DMS79 (cell line): ENCODE data around the gene MID1.

ENCODE experiments used
- DNase-seq: peaks from one replicate; lab custom pipeline; 2025; lab: John Stamatoyannopoulos, UW

MID1 gene

DNA sequence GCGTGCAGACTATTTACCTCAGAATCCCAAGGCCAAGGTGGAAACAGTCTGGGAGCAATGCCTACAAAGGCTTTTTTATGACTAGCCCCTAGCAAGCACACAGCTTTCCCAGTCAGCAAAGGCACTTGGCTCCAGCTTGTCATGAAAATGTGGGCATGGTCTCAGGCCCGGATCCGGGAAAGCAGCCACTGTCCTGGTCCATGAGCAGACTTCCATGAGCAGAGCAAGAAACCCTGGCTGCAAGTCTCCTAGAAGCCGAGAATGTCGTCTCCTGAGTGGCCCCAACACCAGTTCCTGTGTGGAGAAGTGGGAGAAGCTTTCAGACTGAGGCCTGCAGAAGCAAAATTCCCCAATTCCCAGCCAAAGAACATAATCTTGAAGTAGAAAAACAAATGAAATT lies 190.5 kb downstream of the MID1 start:
- no peak for DNase-seq

DNA sequence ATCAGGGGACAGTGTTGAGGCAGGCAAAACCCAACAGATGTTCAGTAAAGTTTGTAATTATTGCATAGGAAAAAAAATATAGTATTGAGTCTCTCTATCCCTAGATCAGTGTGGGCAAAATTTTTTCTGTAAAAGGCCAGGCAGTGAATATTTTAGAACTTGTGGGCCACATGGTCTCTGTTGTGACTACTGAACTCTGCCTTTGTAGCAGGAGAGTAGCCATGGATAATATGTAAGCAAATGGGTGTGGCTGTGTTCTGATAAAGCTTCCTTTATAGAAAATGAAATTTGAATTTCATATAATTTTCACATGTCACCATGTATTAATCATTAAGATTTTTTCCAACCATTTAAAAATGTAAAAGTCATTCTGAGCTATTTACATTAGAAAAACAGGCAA lies 193.1 kb downstream of the MID1 start:
- DNase-seq: no peak

DNA sequence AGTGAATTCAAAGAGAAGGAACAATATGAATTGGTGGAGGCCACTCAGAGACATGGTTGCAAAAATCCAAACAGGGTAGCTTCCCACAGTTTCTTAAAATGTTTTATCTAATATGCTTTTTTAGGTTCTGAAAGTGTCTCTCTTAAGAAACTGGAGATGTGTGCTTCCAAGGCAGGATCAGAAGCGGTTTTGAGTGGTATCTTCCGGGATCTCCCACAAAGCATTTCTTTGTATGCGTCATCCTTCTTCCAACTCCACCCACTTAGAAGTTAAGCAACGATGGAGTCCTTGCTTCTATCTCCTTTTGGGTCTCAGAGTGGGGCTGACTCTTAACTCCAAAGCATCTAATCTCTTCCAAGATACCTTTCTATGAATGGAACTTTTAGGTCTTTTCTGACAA lies 196.7 kb downstream of the MID1 start:
- DNase-seq: no peak

DNA sequence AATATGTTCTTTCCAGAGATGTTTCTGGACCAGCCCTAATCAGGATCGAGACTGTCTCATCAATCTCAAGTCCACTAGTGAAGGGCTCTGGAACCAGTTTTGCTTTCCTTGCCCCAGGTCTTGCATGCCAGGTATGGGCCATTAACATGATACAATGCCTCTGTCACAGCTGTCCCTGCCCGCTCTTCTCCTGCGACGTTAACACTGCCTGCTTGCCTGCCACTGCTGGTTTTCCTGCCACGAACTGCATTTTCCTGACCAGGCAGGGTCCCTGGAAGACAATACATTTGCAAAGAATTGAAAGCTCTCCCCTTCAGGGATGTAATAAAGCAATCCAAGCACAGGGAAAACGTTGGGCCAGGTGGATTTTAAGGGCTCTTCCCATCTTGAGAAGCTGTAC lies 200.3 kb downstream of the MID1 start:
- DNase-seq: no peak

DNA sequence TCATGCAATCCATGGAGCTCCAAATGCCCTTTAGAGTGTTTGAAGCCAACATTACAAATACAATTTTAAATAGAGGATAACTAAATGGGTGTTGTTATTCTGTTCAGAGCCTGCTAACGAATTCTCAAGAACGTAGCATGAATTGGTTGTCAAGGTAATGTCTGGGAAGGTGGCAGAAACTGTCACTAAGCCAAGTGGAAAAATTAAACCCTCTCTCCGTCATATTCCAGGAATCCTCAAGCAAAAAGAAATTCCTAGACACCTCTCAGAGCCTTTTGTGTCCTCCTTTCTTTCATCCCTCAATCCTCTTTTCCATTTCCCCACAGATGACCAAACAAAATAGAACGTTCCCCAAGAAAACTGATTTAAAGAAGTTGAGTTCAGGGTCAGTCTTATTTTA lies 204.0 kb downstream of the MID1 start:
- DNase-seq: no peak

DNA sequence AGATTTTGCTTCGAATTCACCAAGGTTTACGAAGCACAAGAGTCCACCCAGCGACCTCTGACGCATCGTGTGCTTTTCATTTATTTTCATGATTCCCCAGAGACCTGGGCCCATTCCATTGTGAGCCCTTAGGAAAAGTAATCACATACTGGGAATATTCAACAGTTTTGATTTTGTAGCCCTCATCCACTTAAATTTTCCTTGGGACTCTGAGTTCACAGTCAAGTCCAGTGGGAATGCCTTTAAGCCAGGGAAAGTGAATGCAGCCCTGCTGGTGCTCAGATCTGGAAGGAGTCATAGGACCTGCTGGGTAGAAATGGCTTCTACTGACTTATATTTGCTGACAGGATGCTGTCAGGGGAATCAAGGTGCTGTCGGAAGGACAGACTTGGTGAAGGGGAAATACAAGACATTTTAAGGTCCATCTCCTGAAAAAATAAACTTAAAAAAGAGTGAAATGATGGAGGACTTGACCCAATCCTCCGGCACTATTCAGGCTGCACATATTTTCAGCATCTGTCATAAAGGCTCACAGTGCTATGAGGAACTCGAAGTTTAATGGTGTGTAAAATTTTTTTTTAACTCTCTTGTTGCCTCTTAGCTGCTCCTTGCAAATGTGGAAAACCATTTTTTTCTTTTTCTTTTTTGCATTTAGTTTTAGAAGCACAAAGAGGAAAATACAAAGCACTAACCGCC lies 204.9 kb downstream of the MID1 start:
- DNase-seq: no peak

DNA sequence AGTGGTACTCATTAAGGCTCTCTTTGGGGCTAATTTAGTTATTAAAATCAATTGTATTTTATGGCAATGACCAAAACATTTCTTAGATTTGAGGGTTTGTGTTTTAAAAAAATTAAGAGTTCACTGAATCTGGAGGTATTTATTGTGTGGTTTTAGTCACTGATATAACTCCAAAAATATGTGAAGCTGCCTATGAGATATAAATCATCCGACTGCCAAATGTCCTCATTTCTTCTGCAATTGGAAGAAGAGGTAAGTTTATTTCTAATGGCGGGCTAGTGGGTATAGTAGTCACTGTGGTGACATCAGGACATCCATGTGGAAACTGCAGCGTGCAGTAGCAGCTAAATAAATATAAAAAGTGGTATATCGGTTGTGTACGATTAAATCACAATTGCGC lies 205.5 kb downstream of the MID1 start:
- no peak for DNase-seq

DNA sequence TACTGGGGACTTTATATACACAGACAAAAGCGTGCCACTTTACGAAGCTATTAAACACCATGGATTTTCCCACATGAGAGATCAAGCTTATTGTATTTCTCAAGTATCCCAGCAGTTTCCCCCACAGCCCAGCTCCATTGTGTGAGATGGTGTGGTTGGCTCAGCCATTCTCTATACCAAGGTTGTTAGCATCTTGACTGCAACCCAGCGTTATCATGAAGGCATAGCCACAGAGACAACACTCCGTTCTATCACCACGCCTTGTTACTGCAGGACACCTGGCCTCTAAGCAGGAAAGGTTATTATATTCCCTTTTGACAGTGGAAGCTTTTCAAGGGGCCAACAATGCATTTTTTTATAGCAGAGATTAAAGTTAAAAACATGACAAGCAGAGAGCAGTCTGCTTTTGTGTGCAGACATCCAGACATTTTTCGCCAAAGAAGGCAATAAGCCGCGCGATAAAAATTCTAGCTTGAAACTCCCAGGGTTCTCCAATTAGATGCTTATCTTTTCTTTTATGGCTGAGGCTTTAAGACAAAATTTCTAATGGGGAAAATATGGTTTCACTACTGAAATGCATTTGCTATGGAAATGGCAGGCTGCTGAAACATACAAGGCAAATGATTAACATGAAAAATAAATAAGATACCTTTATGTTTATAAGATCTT lies 206.1 kb downstream of the MID1 start:
- no peak for DNase-seq

DNA sequence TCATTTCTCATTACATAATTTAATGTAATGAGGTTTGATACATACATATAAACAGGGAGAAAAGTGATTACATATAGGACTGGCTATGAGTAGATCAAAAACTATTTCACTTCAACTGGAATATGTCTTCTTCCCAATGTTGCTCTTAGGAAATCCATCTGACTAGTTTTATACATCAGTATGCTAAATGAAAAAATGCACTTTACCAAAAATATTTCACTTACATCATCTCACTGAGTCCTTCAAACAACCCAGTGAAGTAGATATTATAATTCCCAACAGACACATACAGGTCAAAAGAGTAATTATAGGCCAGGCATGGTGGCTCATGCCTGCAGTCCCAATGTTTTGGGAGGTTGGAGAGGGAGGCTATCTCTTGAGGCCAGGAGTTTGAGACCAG lies 215.9 kb downstream of the MID1 start:
- DNase-seq: no peak

DNA sequence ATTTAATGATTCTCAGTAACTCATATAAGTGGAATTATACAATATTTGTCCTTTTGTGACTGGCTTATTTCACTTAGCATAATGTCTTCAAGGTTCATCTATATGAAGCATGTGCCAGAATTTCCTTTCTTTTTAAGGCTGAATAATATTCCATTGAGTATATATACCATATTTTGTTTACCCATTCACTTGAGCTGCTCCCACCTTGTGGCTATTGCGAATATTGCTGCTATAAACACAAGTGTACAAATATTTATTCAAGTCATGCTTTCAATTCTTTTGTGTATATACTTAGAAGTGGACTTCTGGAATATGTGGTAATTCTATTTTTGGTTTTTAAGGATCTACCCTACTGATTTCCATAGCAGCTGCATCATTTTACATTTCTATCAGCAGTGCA lies 219.1 kb downstream of the MID1 start:
- no peak for DNase-seq

DNA sequence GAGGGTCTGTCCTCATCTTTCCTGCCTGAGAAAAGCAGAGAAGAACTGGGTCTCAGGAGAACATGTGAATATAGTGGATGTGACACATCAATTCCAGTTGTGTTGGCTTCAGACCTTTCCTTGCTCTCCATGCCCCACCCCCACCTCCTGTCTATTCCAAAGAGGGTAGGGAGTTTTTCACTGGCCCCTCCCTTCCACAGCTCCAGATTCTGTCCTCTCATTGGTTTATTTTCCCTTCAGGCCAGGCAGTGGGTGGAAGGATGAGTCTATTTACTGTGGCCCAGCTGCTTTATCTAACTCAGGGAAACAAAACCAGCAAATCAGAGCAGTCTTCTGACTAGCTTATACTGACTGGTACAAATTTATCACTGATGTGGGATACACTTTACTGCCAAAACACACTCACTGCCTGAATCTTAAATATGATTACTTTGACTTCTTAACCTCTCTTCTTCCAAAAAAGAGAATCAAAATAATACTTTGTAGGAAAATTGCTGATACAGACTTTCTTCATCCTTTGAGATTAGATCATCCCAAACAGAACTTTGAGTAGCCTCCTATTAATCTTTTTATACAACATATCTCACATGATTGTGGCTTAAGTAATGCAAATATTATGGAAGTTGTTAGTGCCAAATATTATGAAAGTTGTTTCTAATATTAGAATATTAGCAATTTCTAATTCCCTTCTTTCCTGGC lies 221.2 kb downstream of the MID1 start:
- DNase-seq: no peak

DNA sequence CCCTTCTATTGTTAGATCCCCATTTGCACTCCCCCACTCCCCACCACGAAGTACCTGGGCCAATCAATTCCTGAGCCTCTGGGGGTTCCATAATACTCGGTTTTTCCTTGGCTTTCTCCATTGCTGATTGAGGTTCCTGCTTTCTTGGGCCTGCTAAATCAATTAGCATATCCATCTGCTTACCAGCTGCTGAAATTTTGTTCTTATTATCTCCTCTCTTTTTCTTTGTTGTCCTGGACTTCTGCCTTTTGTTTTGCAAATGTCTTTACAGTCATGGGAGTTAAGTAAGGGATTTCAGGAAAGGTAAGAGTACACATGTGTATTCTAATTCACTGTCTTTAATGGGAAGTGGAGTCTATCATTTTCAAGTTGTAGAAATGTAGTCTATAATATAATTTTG lies 222.2 kb downstream of the MID1 start:
- no peak for DNase-seq

DNA sequence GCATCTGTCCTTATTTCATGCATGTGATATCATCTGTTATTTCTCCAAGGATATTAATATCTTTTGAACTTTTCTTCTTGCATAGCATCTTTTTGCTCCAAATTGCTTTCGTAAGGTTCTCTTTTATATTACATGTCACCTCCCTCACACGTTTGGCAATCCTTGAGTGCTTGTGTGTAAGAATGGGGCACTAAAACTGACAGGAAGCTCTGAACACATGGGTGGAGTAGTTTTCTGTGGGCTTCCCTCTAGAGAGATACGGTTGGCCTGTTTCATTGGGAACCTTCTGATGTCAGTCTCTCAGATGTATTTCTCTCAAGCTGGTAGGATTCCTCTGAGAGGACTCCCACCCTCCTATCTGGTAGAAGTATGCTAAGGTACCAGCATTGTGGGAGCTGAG lies 223.0 kb downstream of the MID1 start:
- DNase-seq: no peak

DNA sequence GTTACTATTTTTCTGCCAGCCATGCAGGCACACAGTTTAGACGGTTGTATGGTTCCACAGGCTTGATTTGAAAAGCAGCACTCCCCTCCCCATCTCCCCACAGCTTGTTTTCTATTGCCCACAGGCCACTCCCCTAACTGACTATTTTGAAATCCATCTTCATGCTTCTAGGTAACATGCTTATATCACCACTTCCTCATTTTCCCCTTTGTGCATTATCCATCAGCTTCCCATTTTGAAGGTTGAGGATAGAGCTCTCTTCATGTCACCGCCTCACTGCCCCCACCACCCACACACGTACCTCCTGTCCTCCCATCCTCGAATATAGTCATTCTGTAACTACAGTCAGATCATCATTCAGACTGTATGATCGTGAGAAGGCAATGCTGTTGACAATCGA lies 224.7 kb downstream of the MID1 start:
- DNase-seq: no peak
